K562 (cell line): ENCODE data around the gene THSD8. TPM values are rescaled to one million over a fixed set of nuclear protein-coding genes. Genes with fewer than 3 reads are reported as not detected.
A peak's percentile ranks its signal among the peaks of the same experiment; 100 is the strongest.

Experiments
- CCNT2 ChIP-seq: IDR thresholded peaks from 2 replicates; pipeline ENCODE4 v1.6.1; 2011; ENCODE audit warnings: borderline replicate concordance, low read depth, mild to moderate bottlenecking, moderate library complexity, mixed read lengths, low read length; ENCODE audit not compliant: insufficient read length; ENCODE audit errors: extremely low read depth
- CTCF ChIP-seq, 3 experiments: IDR thresholded peaks in 2 of 3; conservative IDR thresholded peaks in 1 of 3; 2 replicates each; pipeline ENCODE4 v1.5.1; 2011 to 2012; ENCODE audit warnings: low read length in 3 of 3, mild to moderate bottlenecking in 3 of 3, control low read depth in 2 of 3, improper control_type of control experiment in 1 of 3, inconsistent platforms in 1 of 3, low read depth in 1 of 3, mixed read lengths in 1 of 3, moderate library complexity in 1 of 3; ENCODE audit not compliant: insufficient read depth in 2 of 3
- E2F5 ChIP-seq: sonication (generic); formaldehyde crosslinking; IDR thresholded peaks from 2 replicates; pipeline ENCODE4 v1.8.0; 2022; ENCODE audit warnings: mild to moderate bottlenecking, missing genetic modification reagents
- ETV5 ChIP-seq: sonication (generic); formaldehyde crosslinking; IDR thresholded peaks from 2 replicates; pipeline ENCODE4 v1.4.0; 2020; ENCODE audit warnings: low read depth, mild to moderate bottlenecking, missing genetic modification reagents
- FIP1L1 ChIP-seq: fragments of 200-400 bp; formaldehyde crosslinking; IDR thresholded peaks from 2 replicates; pipeline ENCODE4 v1.6.1; 2018; ENCODE audit warnings: mild to moderate bottlenecking, low read depth, low read length; ENCODE audit not compliant: poor library complexity, severe bottlenecking
- FOXJ2 ChIP-seq: fragments of 200-800 bp; sonication (Bioruptor generic); IDR thresholded peaks from 2 replicates; pipeline ENCODE4 v1.6.1; 2016; ENCODE audit warnings: missing genetic modification characterization, missing compliant biosample characterization
- ID3 ChIP-seq, 2 experiments: fragments of 250-450 bp in 1 of 2; fragments of 450-650 bp in 1 of 2; sonication (Bioruptor Pico) in 1 of 2; IDR thresholded peaks; 2 replicates each; pipeline versions ENCODE4 v1.6.1 to v1.8.0; 2016 to 2021; ENCODE audit warnings: mild to moderate bottlenecking in 2 of 2, moderate library complexity in 2 of 2, missing compliant biosample characterization in 1 of 2, missing genetic modification characterization in 1 of 2
- MNT ChIP-seq, 2 experiments: fragments of 450-650 bp; conservative IDR thresholded peaks; 2 replicates each; pipeline ENCODE4 v1.6.1; 2017; ENCODE audit warnings: mild to moderate bottlenecking in 2 of 2, moderate library complexity in 2 of 2
- MYNN ChIP-seq, 2 experiments: sonication (generic); formaldehyde crosslinking in 1 of 2; IDR thresholded peaks; 2 replicates each; pipeline versions ENCODE4 v1.5.0 to v1.6.1; 2016 to 2020; ENCODE audit warnings: antibody characterized with exemption in 1 of 2, missing genetic modification reagents in 1 of 2
- PKNOX1 ChIP-seq: fragments of 450-650 bp; IDR thresholded peaks from 2 replicates; pipeline ENCODE4 v1.6.1; 2016
- RBM22 ChIP-seq: fragments of 200-400 bp; formaldehyde crosslinking; IDR thresholded peaks from 2 replicates; pipeline ENCODE4 v1.6.1; 2018; ENCODE audit warnings: low read length, low read depth; ENCODE audit not compliant: poor library complexity, severe bottlenecking
- SIN3A ChIP-seq, 2 experiments: fragments of 150-350 bp in 1 of 2; IDR thresholded peaks; 2 replicates each; pipeline ENCODE4 v1.6.1; 2011 to 2016; ENCODE audit warnings: borderline replicate concordance in 2 of 2, low read depth in 2 of 2, low read length in 2 of 2, mild to moderate bottlenecking in 2 of 2, moderate library complexity in 2 of 2; ENCODE audit not compliant: control insufficient read depth in 1 of 2
- SPI1 ChIP-seq: IDR thresholded peaks from 2 replicates; pipeline ENCODE4 v1.6.1; 2011; ENCODE audit warnings: low read depth, low read length, control low read depth, borderline replicate concordance
- USF2 ChIP-seq: sonication (generic); formaldehyde crosslinking; IDR thresholded peaks from 2 replicates; pipeline ENCODE4 v1.5.0; 2020; ENCODE audit warnings: missing genetic modification reagents
- ZNF121 ChIP-seq: sonication (generic); formaldehyde crosslinking; conservative IDR thresholded peaks from 2 replicates; pipeline ENCODE4 v1.8.0; 2022; ENCODE audit warnings: missing genetic modification reagents
- ZNF197 ChIP-seq: fragments of 200-800 bp; sonication (Bioruptor generic); IDR thresholded peaks from 2 replicates; pipeline ENCODE4 v1.6.1; 2016; ENCODE audit warnings: low read depth, missing genetic modification characterization, missing compliant biosample characterization
- polyA plus RNA-seq, 8 experiments: library from polyadenylated mRNA; depleted of rRNA in 4 of 8; stranded (reverse) in 5 of 8; unstranded in 3 of 8; fragments of >200 nt; fragmentation: Nextera tagmentation in 2 of 8; fragmentation: Illumina TruSeq in 1 of 8; extraction: Ambion mirVana in 2 of 8; extraction: Trizol in 1 of 8; gene quantifications; 2 replicates each; pipeline versions ENCODE4 v1.2.1 to v1.2.3, GENCODE V29; 2011 to 2014; ENCODE audit warnings: inconsistent platforms in 1 of 8, missing spikeins in 1 of 8
- total RNA-seq, 7 experiments: library from RNA; depleted of rRNA in 6 of 7; stranded (reverse); fragments of >200 nt in 6 of 7; fragmentation: Illumina TruSeq in 2 of 7; extraction: Trizol in 2 of 7; gene quantifications; 2 replicates each; pipeline versions ENCODE4 v1.2.1 to v1.2.3, GENCODE V29; 2011 to 2021; ENCODE audit warnings: low replicate concordance in 1 of 7

Gene THSD8
- total and polyA plus RNA-seq, 9 of the 15 experiments (the other 6 are each of a cell fraction or from before 2014, with no cell fraction given), result 8.4 to 42.4 (median 19.9) TPM; not detected in 2

- TF ChIP-seq CTCF (IDR thresholded peaks at IDR 0.05 in 2 of 3, conservative IDR thresholded peaks at IDR 0.05 in 1 of 3; ENCODE audit: insufficient read depth in 2 of 3, low read depth in 1 of 3, low read length in 3 of 3) (0 out of 6 replicates have a peak, but pooled peaks of 1 of the 3 experiments have one; percentile 10), ZNF197 (peak; percentile 28; the same call in 1 of the 2 replicates), CCNT2 (peak; percentile 43), ETV5 (peak; percentile 71; the same call in 1 of the 2 replicates), MNT (conservative IDR thresholded peaks at IDR 0.05) (peak; percentile 58 to 75; a peak in 3 of 4 replicates), FIP1L1 (peak; percentile 99), MYNN (IDR thresholded peaks at IDR 0.05) (peak; percentile 30; the same call in 1 of the 2 replicates), MYNN (CRISPR knock-in tag; IDR thresholded peaks at IDR 0.05) (no peak), ID3 (CRISPR knock-in tag; IDR thresholded peaks at IDR 0.05) (no peak), ID3 (tag; IDR thresholded peaks at IDR 0.05) (peak; percentile 59; the same call in 1 of the 2 replicates), RBM22 (peak; percentile 97), PKNOX1 (peak; percentile 67), ZNF121 (no peak), USF2 (CRISPR knock-in tag) (peak; percentile 69; the same call in 1 of the 2 replicates), E2F5 (CRISPR knock-in tag) (peak; percentile 28), SIN3A (IDR thresholded peaks at IDR 0.05; ENCODE audit: borderline replicate concordance in 2 of 2, control insufficient read depth in 1 of 2, low read depth in 2 of 2, low read length in 2 of 2) (peak; percentile 67 to 68; a peak in 2 of 4 replicates), SPI1 (peak; percentile 15; the same call in 1 of the 2 replicates), FOXJ2 (tag) (no peak)
These were observed 9.6 kb upstream of the THSD8 start (continued) for GRCh38 chr19:12792051-12792852.
